ENCODE results near the gene CILP2.

DNA sequence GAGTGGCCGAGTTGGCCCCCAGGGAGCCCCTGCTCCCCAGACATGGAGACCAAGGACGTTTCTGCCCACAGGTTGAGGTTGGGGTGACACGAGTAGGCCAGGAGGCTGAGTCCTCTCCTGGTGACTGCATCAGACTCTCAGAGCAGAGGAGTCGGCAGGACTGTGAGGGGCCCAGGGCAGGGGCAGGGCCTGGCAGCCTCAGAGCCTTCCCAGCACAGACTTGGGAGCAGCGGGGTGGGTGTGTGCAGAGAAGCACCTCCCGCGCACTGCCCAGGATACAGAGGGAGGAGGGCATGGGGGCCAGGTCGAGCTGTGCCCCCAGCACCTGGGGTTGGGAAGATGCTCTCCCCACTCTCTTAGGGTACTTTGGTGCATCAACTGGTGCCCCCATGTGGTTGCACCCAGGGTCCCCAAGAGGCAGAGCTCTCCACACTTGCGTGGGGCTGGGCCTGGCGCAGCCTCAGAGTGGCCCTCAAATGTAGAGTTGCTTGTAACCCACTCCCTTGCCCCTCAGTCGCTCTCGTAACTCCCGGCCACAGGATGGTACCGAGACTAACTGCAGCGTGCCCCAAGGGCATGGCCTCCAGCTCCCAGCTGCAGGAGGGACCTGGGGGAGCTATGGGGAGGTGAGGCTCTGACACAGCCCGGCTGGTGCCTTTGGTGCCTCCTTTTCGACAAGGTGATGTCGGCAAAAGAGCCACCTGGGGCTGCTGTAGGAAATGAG lies 38.6 kb upstream of the CILP2 start:
- TF ChIP-seq POLR2AphosphoS5 (IDR thresholded peaks at IDR 0.05) (no peak), POLR2A (IDR thresholded peaks at IDR 0.05) (no peak)
- TF ChIP-seq, protein P1, sequence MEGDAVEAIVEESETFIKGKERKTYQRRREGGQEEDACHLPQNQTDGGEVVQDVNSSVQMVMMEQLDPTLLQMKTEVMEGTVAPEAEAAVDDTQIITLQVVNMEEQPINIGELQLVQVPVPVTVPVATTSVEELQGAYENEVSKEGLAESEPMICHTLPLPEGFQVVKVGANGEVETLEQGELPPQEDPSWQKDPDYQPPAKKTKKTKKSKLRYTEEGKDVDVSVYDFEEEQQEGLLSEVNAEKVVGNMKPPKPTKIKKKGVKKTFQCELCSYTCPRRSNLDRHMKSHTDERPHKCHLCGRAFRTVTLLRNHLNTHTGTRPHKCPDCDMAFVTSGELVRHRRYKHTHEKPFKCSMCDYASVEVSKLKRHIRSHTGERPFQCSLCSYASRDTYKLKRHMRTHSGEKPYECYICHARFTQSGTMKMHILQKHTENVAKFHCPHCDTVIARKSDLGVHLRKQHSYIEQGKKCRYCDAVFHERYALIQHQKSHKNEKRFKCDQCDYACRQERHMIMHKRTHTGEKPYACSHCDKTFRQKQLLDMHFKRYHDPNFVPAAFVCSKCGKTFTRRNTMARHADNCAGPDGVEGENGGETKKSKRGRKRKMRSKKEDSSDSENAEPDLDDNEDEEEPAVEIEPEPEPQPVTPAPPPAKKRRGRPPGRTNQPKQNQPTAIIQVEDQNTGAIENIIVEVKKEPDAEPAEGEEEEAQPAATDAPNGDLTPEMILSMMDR (IDR thresholded peaks at IDR 0.05) = no peak

Data from stomach (tissue), 4 donors.